ENCODE data around the gene DPCD.
"Not testable (repeated sequence)": the region's sequence is repeated elsewhere in the genome, so short reads cannot be mapped to it uniquely, and the experiment has no call there.

DNA sequence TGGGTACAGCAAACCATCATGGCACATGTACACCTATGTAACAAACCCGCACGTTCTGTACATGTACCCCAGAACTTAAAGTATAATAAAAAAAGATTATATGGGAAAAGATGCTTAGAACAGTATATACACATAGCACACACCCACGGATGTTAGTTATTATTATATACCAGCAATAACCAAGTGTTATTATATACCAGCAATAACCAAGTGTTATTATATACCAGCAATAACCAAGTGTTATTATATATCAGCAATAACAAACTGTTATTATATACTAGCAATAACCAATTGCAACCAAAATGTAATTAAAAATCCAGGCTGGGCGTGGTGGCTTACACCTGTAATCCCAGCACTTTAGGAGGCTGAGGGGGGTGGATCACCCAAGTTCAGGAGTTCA lies 45.4 kb downstream of the DPCD start:
- not testable (repeated sequence) for TF ChIP-seq MXI1 (IDR thresholded peaks at IDR 0.05; ENCODE audit: low read depth, low read length); CTCF (IDR thresholded peaks at IDR 0.05); NFIC (IDR thresholded peaks at IDR 0.05; ENCODE audit: borderline replicate concordance); TEAD4 (IDR thresholded peaks at IDR 0.05; ENCODE audit: borderline replicate concordance, insufficient read depth); POLR2AphosphoS5 (IDR thresholded peaks at IDR 0.05; ENCODE audit: low read depth, low read length); EP300 (IDR thresholded peaks at IDR 0.05; ENCODE audit: borderline replicate concordance in 1 of 2, low read depth in 1 of 2, low read length in 1 of 2)
- TF ChIP-seq, protein P1, sequence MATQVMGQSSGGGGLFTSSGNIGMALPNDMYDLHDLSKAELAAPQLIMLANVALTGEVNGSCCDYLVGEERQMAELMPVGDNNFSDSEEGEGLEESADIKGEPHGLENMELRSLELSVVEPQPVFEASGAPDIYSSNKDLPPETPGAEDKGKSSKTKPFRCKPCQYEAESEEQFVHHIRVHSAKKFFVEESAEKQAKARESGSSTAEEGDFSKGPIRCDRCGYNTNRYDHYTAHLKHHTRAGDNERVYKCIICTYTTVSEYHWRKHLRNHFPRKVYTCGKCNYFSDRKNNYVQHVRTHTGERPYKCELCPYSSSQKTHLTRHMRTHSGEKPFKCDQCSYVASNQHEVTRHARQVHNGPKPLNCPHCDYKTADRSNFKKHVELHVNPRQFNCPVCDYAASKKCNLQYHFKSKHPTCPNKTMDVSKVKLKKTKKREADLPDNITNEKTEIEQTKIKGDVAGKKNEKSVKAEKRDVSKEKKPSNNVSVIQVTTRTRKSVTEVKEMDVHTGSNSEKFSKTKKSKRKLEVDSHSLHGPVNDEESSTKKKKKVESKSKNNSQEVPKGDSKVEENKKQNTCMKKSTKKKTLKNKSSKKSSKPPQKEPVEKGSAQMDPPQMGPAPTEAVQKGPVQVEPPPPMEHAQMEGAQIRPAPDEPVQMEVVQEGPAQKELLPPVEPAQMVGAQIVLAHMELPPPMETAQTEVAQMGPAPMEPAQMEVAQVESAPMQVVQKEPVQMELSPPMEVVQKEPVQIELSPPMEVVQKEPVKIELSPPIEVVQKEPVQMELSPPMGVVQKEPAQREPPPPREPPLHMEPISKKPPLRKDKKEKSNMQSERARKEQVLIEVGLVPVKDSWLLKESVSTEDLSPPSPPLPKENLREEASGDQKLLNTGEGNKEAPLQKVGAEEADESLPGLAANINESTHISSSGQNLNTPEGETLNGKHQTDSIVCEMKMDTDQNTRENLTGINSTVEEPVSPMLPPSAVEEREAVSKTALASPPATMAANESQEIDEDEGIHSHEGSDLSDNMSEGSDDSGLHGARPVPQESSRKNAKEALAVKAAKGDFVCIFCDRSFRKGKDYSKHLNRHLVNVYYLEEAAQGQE (IDR thresholded peaks at IDR 0.05; ENCODE audit: low read depth, low read length): not testable (repeated sequence)

Data from SK-N-SH (cell line).